ENCODE measurements around the gene TBC1D22A. TPM values are rescaled to one million over a fixed set of nuclear protein-coding genes. Genes with fewer than 3 reads are reported as not detected.

The TBC1D22A gene
- total RNA-seq, 2 donors from 2014 or later, result 21.0 to 27.9 TPM

DNA sequence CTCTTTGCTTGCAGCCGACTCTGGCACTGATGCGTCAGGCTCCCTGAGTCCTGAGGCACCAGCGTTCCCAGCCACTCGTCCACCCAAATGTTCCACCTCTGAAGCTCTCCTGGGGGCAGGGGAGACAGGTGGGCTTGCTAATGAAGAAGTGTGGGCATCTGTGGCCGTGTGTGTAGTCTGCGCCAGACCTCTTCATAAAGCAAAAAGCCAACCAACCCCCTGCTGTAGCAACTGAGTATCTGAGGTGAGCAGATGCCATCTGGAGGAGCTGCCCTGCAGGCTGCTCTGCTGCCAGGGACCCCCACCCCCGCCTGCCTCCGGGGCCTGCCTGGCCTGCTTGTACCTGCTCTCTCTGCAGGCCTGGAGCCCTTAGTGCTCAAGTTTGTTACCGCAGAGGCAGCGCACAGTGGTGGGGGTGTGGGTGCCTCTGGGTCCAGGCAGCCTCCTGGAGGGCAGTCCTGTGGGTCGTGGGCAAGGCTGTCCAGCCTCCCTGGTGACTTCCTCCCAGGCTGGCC is 272.5 kb downstream of the TBC1D22A start:
- TF ChIP-seq, protein P1, sequence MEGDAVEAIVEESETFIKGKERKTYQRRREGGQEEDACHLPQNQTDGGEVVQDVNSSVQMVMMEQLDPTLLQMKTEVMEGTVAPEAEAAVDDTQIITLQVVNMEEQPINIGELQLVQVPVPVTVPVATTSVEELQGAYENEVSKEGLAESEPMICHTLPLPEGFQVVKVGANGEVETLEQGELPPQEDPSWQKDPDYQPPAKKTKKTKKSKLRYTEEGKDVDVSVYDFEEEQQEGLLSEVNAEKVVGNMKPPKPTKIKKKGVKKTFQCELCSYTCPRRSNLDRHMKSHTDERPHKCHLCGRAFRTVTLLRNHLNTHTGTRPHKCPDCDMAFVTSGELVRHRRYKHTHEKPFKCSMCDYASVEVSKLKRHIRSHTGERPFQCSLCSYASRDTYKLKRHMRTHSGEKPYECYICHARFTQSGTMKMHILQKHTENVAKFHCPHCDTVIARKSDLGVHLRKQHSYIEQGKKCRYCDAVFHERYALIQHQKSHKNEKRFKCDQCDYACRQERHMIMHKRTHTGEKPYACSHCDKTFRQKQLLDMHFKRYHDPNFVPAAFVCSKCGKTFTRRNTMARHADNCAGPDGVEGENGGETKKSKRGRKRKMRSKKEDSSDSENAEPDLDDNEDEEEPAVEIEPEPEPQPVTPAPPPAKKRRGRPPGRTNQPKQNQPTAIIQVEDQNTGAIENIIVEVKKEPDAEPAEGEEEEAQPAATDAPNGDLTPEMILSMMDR (conservative IDR thresholded peaks at IDR 0.05), result no peak
- H3K4me3 ChIP-seq (ENCODE audit: low read length), result no peak overlapping the region
- H3K36me3 ChIP-seq (ENCODE audit: control insufficient read depth, insufficient read depth, low read length), result no peaks in the 10 kb centered on the region
- no peak for DNase-seq
- 87 to 100% methylated on average over 4 to 11 of the region's 11 CpGs for WGBS, 2 experiments (ENCODE audit: insufficient coverage in 1 of 2, insufficient read length in 1 of 2)
- peaks cover 4% of the 10 kb centered on the region for H3K36me3 Mint-ChIP-seq (ENCODE audit: low read depth)
- no peak overlapping the region for H3K9ac ChIP-seq (ENCODE audit: extremely low read depth, low read length, poor library complexity, severe bottlenecking)
- H3K4me1 Mint-ChIP-seq, result peaks cover 9% of the 10 kb centered on the region
- H3K4me3 Mint-ChIP-seq, result no peak overlapping the region
- no peaks in the 10 kb centered on the region for H3K27me3 Mint-ChIP-seq (ENCODE audit: insufficient read depth)
- H3K27ac Mint-ChIP-seq, result no peak overlapping the region
- H3K9me3 Mint-ChIP-seq, result no peaks in the 10 kb centered on the region
- H3K9me3 ChIP-seq (ENCODE audit: control insufficient read depth, low read length), result no peaks in the 10 kb centered on the region
- no peaks in the 10 kb centered on the region for H3K27me3 ChIP-seq (ENCODE audit: control insufficient read depth, insufficient read depth, low read length, poor library complexity, severe bottlenecking)
- H3K27ac ChIP-seq (ENCODE audit: low read depth, low read length), result no peak overlapping the region
- peaks cover 7% of the 10 kb centered on the region for H3K4me1 ChIP-seq (ENCODE audit: control insufficient read depth, insufficient read depth, low read length)

DNA sequence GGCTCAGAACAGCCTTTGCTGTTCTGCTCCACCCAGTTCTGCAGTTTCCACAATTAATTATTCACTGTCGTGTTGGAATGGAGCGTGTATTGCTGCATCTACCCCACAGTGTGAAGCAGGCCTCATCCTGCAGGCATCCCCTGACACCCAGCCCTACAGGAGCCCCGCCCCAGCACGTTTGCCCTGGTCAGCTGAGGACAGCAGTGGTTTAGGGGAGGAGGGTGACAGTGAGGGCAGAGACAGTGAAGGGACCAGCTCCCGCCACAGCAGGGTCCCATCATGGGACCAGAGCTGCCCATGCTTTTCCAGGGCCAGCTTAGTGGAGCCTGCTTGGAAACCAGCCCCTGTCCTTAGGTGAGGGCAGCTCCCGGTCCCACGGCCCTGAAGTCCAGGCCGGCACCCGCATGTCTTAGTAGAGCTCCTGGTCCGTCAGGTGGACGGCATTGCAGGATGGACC is 273.0 kb downstream of the TBC1D22A start:
- Histone ChIP-seq H3K4me3 (ENCODE audit: low read length) (no peak overlapping the region), H3K36me3 (ENCODE audit: control insufficient read depth, insufficient read depth, low read length) (no peaks in the 10 kb centered on the region), H3K27ac (ENCODE audit: low read depth, low read length) (no peak overlapping the region), H3K27me3 (ENCODE audit: control insufficient read depth, insufficient read depth, low read length, poor library complexity, severe bottlenecking) (no peaks in the 10 kb centered on the region), H3K9ac (ENCODE audit: extremely low read depth, low read length, poor library complexity, severe bottlenecking) (no peak overlapping the region), H3K9me3 (ENCODE audit: control insufficient read depth, low read length) (no peaks in the 10 kb centered on the region), H3K4me1 (ENCODE audit: control insufficient read depth, insufficient read depth, low read length) (peaks cover 6% of the 10 kb centered on the region)
- Mint-ChIP-seq H3K36me3 (ENCODE audit: low read depth) (peaks cover 9% of the 10 kb centered on the region), H3K27ac (no peak overlapping the region), H3K27me3 (ENCODE audit: insufficient read depth) (no peaks in the 10 kb centered on the region), H3K4me3 (no peak overlapping the region), H3K4me1 (peaks cover 4% of the 10 kb centered on the region), H3K9me3 (no peaks in the 10 kb centered on the region)
- DNase-seq, result no peak
- WGBS, 2 experiments (ENCODE audit: insufficient coverage in 1 of 2, insufficient read length in 1 of 2), result 85 to 90% methylated on average over 6 to 11 of the region's 11 CpGs
- TF ChIP-seq, protein P1 (conservative IDR thresholded peaks at IDR 0.05), result no peak

DNA sequence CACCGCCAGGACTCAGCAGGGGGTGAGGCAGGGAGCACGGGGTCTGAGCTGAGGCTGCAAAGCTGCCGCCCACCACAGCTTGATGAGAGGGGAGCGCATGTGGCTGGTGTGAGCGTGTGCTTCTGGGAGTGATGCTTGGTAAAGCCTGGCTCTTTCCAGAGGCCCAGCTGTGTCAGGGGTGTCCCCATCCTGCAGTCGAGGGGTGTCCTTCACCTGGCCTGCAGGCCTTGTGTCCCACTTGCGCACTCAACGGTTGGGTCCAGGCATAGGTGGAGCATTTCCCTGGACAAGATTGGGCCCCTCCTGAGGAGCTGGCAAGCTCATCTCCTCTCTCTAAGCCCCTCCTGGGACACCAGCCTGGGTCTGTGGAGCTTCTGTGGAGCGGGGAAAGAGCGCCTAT is 273.9 kb downstream of the TBC1D22A start:
- Mint-ChIP-seq H3K36me3 (ENCODE audit: low read depth) (peaks cover 9% of the 10 kb centered on the region), H3K4me3 (no peak overlapping the region), H3K27me3 (ENCODE audit: insufficient read depth) (no peaks in the 10 kb centered on the region), H3K9me3 (no peaks in the 10 kb centered on the region), H3K4me1 (peaks cover 2% of the 10 kb centered on the region), H3K27ac (no peak overlapping the region)
- no peak for DNase-seq
- Histone ChIP-seq H3K27me3 (ENCODE audit: control insufficient read depth, insufficient read depth, low read length, poor library complexity, severe bottlenecking) (no peaks in the 10 kb centered on the region), H3K9ac (ENCODE audit: extremely low read depth, low read length, poor library complexity, severe bottlenecking) (no peak overlapping the region), H3K4me3 (ENCODE audit: low read length) (no peak overlapping the region), H3K9me3 (ENCODE audit: control insufficient read depth, low read length) (no peaks in the 10 kb centered on the region), H3K27ac (ENCODE audit: low read depth, low read length) (no peak overlapping the region), H3K36me3 (ENCODE audit: control insufficient read depth, insufficient read depth, low read length) (no peaks in the 10 kb centered on the region), H3K4me1 (ENCODE audit: control insufficient read depth, insufficient read depth, low read length) (no peaks in the 10 kb centered on the region)
- 76 to 86% methylated on average over 3 to 10 of the region's 10 CpGs for WGBS, 2 experiments (ENCODE audit: insufficient coverage in 1 of 2, insufficient read length in 1 of 2)
- TF ChIP-seq, protein P1 (conservative IDR thresholded peaks at IDR 0.05), result no peak

Data from endodermal cell (in vitro differentiated cells).